Spleen (tissue), 7 donors: Measurements from ENCODE around the gene UNC79.

Source experiments
- POLR2A ChIP-seq, 3 donors: fragments of 450-650 bp; IDR thresholded peaks; one replicate each; pipeline ENCODE4 v1.5.1; 2017; ENCODE audit warnings: antibody characterized with exemption in 3 of 3, mild to moderate bottlenecking in 1 of 3
- TF ChIP-seq, protein P1 (sequence below), 11 experiments: fragments of 200-600 bp in 7 of 11; fragments of 450-650 bp in 4 of 11; sonication (generic) in 4 of 11; IDR thresholded peaks in 8 of 11; conservative IDR thresholded peaks in 3 of 11; 1 replicate in 7 of 11; 2 replicates in 4 of 11; pipeline versions ENCODE4 v1.4.0 to v1.8.0; 2016 to 2021; ENCODE audit warnings: antibody characterized with exemption in 11 of 11, inconsistent platforms in 4 of 11, mild to moderate bottlenecking in 1 of 11
- donor health status: DM: no; HTN: no; CAD: no; lungs with moderate emphysema.
- donor health status: DM: no; HTN: no; CAD: no.
- donor health status: DM: no; HTN: no; CAD: no.

DNA sequence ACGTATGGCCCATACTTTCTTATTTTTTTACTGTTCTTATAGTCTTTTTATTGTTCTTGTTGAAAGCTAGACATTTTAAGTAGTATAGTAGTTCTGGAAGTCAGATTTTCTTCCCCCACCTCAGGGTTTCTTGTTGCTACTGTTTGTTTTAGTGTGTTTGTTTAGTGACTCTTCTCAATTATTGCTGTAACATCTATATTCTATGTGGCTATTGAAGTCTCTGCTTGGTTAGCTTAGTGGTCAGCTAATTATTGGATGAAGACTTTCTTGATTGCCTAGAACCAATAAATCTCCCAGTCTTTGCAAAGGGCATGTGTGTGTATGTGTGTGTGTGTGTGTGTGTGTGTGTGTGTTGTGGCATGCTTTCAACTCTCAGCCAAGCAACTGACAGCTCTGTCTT, 34.3 kb upstream of the UNC79 start:
- TF ChIP-seq, protein P1, sequence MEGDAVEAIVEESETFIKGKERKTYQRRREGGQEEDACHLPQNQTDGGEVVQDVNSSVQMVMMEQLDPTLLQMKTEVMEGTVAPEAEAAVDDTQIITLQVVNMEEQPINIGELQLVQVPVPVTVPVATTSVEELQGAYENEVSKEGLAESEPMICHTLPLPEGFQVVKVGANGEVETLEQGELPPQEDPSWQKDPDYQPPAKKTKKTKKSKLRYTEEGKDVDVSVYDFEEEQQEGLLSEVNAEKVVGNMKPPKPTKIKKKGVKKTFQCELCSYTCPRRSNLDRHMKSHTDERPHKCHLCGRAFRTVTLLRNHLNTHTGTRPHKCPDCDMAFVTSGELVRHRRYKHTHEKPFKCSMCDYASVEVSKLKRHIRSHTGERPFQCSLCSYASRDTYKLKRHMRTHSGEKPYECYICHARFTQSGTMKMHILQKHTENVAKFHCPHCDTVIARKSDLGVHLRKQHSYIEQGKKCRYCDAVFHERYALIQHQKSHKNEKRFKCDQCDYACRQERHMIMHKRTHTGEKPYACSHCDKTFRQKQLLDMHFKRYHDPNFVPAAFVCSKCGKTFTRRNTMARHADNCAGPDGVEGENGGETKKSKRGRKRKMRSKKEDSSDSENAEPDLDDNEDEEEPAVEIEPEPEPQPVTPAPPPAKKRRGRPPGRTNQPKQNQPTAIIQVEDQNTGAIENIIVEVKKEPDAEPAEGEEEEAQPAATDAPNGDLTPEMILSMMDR (IDR thresholded peaks at IDR 0.05 in 8 of 11, conservative IDR thresholded peaks at IDR 0.05 in 3 of 11), result no peak
- TF ChIP-seq POLR2A (IDR thresholded peaks at IDR 0.05), result no peak
